SIG-M5 treated with dmso at 0.1 percent for 504 hours (cell line): ENCODE measurements around the gene IER5.

Experiments used
- DNase-seq: peaks from one replicate; lab custom pipeline; 2025; ENCODE audit not compliant: unreplicated experiment; lab: John Stamatoyannopoulos, UW

IER5 gene

DNA sequence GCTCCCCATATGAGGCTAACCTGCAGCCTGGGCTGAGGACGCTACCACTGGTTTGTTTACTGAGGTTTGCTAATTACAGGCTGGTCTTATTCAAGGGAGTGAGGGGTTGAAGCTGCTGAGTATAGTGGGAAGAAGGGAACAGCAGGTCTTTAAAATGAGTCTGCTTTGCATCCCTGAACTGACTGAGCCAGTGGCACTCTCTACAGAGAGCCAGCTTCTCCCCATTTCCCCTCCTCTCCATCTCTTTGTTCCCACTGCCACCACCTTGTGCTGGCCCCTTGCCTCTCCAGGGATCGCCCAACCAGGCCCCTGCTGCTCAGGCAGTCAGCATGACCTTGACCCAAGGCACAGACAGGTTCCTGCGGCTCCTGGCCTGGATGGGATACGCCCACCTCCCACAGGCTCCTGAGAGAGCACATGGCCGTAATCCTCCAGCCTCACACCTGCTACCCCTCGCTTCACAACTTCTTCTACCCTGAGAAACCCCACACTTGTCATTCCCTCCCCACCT lies 45.0 kb downstream of the IER5 start:
- no peak for DNase-seq

DNA sequence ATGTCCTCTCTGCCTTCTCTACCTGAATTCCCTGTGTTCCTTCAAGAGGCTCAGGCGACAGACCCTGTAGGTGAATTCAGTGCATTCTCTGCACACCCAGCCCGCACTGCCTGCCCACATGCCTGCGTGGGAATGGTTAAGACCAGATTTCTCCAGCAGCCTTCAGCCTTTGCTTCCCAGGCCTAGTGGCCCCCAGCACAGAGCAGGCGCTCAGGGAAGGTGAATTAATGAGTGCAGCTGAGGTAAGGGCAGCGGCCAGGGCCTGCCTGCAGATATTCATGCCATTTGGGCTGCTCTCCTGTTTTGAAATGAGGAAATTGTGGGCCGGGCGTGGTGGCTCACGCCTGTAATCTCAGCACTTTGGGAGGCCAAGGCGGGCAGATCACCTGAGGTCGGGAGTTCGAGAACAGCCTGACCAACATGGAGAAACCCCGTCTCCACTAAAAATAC lies 45.5 kb downstream of the IER5 start:
- no peak for DNase-seq

DNA sequence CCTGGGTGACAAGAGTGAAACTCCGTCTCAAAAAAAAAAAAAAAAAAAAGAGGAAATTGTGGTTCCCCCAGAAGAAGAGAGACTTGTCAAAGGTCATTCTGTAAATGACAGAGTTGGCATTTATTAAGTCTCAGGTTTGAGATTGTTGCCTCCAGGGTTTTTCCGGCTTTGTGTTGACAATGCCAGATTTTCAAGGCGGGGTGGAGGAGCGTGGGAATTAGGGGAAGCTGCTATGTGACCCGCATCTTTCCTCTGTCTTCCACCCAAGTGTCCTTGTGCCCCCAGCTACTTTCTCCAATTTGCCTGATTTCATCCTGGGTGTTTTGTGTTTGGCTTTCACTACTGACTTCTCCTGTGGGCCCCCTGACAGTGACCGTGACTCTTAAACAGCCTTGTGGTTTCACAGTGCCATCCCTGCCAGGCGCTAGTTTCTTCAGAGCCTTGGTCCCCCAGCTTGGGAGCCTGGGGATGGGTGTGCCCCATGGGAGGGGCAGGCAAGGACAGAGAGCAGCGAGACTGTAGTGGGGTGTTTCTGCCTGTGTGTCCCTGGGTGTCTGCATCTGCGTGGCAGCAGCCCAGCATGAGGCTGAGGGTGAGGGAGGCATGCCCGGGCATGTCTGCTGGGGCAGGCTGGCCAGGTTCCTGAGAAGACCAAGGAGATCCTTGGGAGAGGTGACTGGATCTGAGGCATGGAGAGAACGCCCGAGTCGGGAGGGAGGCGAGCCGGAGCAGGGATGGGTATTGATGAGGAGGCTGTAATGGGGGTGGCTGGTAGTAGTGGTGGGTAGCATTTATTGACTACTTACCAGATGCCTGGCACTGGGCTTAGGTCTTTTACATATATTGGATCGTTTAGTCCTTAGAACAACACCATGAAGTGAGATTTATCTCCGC lies 46.3 kb downstream of the IER5 start:
- DNase-seq = peak; percentile 93

DNA sequence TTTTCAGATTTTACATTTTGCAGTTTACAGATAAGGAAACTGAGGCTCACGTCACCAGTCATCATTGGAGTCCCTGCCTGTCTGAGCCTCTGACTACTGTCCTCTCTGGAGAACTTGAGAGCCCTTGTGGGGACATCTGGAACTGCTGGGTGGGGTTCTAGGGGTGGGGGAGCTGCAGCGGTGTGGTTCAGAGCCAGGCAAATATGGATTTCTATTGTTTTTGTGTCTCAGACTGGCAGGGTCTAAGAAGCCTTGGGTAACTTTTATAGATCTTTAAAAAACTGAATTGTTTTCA lies 46.9 kb downstream of the IER5 start:
- DNase-seq = peak; percentile 79

DNA sequence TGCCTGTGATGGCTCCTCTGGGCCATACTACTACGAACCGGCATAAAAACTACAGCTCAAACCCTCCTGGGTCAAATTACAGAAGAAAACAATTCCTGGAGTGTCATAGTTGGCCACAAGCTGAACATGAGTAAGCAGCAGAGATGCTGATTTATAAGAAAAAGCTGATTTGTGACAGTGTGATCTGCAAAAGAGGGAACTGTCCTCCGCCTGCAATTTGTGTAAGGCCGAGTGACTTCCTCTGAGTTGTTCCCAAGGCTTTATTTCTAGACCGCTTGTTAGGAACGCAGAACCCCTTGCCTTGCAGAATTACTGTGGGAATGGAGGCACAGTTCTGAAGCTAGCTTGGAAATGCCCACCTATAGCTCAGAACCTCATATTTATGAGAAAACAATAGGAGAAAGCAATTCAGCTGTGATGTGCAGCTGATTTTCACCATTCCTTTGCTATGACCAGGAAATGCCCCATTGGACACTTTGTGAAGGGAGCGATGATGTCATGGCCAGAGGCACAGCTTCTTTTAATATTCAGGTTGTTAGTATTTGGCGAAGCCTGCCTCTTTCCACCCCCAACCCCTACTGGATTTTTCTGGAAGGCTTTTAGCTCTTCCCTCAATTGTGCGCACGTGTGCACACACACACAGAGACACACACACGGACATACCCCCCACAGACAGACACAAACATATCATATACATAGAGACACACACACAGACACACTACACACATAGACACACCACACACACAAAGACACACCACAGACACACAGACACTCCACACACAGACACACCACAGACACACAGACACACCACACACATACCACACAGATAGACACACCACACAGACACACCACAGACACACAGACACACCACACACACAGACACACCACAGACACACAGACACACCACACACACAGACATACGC lies 47.6 kb downstream of the IER5 start:
- DNase-seq = peak; percentile 86

DNA sequence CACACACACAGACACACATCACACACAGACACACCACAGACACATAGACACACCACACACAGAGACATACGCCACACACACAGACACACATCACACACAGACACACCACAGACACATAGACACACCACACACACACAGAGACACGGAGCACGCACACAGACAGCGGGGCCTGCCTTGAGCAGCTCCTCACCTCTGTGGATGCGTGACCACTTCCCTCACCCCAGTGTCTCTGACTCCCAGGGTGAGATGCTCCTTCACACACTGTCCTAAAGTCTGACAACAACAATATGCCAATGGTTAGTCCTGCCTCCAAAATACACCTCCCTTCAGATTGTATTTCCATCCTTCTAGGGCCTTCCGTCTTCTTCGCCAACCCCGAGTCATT lies 48.2 kb downstream of the IER5 start:
- DNase-seq = no peak

DNA sequence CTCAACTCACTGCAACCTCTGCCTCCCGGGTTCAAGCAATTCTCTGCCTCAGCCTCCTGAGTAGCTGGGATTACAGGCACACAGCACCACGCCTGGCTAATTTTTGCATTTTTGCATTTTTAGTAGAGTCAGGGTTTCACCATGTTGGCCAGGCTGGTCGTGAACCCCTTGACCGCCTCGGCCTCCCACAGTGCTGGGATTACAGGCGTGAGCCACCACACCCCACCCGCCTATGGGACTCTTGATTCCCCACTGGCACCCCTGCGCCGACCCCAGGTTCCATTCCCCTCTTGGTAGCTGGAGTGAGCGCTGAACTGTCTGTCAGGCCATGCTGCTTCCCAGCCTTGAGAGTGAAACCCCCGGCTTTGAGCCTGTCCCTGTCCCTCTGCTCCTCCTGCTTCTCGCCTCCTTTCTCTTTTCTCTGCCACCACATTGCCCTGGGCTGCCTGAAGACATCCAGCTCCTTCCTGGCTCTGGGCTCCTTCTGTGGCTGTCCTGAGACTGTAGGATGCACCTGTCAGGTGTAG lies 48.8 kb downstream of the IER5 start:
- DNase-seq = no peak

DNA sequence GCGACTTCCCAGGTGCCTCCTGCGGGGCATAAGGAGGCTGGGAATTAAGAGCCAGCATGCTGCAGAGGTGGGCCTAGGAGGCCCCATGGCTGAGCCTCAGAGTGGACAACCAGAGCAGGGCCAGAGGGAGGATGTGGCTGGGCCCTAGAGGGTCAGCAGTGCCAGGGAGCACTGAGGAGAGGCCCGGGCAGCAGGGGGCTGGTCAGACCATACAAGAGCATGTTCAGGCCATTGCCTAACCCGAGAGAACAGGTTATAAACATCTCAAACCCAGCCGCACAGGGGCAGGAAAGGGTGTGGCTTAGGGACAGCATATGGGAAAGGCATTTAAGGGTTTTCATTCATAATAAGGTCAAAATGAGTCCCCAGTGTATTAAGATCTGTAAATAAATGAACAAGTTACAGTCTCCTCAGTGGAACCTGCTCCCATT lies 51.1 kb downstream of the IER5 start:
- no peak for DNase-seq

DNA sequence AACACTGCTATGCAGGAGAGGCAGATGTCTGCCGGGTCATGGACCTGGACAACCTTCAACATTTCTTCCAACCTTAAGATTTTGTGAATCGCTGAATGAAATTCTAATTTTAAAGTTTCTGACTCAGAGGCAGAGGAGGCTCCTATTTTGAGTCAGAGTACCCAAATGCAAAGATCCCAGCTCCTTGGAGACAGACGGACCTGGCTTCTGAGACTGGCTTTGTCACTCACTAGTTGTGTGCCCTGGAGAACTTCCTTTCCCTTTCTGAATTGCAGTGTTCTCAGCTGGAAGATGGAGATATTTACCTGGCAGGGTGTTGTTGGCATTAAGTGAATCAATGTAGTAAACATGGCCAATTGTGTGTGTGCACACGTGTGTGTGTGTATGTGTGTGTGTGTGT lies 51.9 kb downstream of the IER5 start:
- DNase-seq = no peak

DNA sequence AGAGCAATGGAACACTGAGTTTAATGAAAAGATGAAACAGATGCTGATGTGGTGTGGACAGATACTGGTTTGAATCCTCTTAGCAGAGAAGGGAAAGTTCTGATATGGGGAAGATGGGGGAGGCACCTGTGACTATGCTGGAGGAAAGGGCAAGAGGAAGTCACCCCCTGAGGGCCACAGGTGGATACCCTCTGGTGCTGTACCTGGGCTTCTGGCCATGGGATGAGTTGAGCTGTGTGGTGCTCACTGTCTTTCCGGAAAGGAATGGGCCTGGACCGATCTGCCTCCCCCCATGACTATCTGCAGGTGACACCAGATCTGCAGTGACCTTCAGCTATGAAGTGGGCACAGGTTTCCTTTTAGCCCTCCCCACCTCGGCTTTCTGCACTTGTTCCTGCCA lies 52.4 kb downstream of the IER5 start:
- no peak for DNase-seq

DNA sequence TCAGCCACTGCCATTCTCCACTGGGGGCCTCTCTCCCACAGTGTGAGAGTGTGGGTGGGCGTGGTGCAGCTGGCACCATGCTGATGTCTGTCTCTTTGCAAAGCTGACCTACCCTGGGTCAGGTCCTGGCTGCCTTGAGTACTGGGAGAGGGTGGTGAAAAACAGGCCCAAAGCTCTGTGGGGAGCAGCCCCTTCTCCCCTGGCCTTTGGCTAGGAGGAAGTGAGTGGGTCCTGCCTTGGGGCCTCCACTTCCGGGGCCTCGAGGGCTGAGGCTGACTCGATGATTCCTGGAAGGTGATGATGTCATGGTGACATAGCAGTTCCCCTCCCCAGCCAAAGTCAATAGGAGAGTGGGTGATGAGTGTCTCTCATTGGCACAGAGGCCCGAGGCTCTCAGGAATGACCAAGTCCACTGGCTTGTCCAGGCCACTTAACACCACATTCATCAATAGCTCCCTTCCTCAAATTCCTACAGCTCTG lies 53.0 kb downstream of the IER5 start:
- DNase-seq = peak; percentile 53
